HG02852 (cell line): ENCODE results near the gene LRP5.

Experiments used
- ATAC-seq: cut with Tn5 transposase; IDR thresholded peaks from one replicate; pipeline ENCODE4 v1.9.1; 2021; ENCODE audit warnings: mild to moderate bottlenecking, moderate library complexity; ENCODE audit not compliant: unreplicated experiment

The LRP5 gene

DNA sequence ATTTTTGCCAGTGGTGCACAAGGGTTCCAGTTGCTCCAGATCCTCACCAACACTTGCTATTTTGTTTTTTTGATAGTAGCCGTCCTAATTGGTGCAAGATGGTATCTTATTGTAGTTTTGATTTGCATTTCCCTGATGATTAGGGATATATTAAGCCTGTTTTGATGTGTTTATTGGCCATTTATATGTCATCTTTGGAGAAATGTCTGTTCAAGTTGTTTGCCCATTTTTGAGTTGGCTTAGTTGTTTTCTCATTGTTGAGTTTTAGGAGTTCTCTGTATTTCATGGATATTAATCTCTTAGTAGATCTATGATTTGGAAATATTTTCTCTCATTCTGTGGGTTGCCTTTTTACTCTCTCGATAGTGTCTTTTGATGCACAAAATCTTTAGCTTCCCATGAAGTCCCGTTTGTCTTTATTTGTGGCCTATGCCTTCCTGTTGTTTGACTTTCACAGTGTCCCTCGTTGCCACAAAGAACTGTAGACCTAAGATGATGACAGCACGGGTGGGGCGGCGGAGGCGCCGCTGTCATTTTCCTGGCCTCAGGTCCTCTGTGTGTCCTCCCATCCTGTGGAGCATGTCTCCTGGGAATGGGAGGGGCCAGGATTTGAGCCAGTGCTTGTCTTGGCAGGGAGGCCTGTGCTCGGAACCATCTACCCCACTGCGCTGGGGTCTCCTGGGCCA lies 33.5 kb downstream of the LRP5 start:
- no peak for ATAC-seq

DNA sequence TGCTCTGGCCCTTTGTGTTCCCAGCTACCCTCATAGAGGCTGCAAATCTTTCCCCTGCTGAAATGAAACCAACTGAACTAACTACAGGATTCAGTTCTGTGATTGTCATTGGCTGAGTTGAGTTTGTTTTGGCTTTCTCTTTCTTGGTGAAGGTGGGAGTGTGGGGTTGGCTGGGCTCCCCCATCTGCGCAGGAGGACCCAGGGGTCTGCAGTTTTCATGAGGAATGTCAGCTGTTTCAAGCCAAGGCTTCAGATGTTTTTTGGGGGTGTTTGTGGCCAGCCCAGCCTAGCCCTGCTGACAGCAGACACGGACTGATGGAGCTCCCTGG lies 34.0 kb downstream of the LRP5 start:
- no peak for ATAC-seq

DNA sequence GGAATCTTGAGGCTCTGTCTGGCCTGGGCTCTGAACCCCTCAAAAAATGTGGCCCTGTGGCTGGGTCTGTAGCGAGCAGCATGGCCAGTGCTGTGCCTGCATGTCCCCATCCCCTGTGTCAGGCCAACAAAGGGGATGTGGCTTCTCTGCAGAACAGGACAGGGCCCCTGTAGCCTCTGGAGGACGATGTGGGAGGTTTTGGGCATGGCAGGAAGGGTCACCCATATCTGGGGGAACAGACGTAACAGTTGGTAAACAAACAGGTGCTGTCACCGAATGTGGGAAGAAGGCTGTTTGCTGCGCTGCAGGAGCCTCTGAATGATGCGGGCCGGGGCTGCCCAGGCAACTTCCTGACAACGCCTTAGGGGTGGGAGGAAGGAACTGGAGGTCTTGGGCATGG lies 35.0 kb downstream of the LRP5 start:
- no peak for ATAC-seq

DNA sequence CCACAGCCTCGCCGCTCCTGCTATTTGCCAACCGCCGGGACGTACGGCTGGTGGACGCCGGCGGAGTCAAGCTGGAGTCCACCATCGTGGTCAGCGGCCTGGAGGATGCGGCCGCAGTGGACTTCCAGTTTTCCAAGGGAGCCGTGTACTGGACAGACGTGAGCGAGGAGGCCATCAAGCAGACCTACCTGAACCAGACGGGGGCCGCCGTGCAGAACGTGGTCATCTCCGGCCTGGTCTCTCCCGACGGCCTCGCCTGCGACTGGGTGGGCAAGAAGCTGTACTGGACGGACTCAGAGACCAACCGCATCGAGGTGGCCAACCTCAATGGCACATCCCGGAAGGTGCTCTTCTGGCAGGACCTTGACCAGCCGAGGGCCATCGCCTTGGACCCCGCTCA lies 35.5 kb downstream of the LRP5 start:
- ATAC-seq = no peak

DNA sequence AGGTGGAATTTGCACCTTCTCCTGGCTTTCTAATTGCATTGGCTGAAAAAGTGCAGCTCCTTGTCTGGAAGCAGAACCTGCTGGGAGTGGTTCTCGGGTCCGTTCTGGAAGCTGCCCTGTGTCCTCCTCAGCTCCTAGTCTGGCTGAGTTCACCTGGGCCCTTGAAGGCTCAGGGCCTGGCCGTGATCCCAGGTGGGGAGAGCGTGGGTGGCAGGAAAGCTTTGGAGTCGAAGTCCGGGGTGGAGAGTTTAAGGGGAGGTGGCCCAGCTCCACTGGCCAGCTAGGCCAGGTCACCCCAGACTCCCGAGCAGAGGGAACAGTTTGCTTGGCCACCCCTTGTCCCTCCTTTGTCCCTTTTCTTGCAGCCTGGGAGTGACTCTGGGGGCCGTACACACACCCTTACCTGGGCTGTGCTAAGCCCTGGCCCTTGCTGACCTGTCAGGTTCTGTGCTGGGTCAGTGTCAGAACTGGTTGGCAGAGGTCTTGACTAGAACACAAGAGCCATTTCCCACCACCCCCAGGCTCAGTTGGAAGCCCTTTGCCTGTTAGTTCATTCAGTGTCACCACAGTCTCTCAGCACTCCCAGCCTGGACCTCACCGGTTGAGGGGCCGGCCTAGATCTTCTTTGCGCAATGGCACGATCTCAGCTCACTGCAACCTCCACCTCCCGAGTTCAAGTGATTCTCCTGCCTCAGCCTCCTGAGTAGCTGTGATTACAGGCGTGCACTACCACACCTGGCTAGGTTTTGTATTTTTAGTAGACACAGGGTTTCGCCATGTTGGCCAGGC lies 37.3 kb downstream of the LRP5 start:
- no peak for ATAC-seq

DNA sequence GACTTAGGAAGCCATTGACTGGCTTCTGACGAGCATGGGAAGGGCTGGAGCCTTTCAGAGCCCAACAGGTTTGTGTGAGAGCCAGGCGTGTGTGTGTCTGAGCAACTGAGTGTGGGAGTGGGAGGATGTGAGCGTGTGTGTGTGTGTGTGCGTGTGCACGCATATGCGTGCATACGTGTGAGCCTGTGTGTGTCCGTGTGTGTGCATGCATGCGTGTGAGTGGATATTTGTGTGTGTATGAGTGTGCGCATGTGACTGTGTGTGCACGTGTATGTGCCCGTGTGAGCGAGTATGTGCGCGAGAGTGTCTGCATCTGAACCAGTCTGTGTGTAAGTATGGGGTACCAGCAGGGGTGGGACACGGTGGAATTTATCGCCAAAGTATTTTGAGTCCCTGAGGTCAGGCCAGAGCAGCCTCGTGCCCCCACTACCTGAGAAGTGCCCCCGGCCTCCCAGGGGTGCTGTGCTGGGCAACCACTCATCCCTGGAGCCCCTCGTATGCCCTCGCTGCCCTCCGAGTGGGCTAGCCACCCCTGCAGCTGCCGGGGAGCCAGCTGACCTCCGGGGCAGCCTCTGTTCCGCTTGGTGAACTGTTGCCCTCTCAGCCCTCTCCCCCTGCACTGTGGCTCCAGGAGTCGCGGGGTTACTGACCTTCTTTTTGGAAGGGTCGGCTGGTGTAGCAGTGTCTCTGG lies 38.5 kb downstream of the LRP5 start:
- no peak for ATAC-seq

DNA sequence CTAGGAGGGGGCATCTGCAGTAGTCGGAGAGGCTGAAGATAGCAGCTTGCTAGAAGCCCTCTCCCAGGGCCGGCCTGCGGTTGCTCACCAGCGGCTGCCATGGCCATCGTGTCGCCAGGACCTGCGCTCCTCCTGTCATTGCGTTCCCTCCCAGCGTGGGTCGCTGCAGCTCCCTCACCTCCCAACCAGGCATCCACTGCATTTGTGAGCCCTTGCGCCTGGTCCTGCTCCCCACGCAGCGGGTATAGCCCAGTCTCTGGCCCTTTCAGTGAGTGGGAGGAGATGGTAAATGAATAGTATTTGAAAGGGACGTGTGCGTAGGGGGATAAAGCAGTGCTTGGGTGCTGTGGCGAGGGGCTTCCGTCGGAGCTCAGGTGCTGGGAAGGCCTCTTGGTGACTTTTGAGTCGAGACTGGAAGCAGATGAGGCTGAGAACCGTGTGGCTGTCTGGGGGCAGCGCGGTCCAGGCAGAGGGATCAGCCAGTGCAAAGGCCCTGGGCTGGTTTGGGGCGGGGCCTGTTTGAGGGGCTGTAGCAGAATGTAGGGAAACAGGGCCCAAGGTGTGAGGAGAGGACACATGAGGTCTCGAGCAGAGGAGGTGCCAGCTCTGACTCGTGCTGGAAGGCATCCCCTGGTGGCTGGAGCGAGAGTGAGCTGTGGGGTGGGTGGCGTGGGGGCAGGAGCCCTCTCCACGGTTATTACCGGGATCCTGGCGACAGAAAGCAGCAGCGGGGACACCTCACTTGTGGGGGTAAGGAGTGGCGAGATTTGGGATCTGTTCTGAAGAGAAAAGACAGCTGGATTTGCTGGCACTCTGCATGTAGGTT lies 39.3 kb downstream of the LRP5 start:
- no peak for ATAC-seq

DNA sequence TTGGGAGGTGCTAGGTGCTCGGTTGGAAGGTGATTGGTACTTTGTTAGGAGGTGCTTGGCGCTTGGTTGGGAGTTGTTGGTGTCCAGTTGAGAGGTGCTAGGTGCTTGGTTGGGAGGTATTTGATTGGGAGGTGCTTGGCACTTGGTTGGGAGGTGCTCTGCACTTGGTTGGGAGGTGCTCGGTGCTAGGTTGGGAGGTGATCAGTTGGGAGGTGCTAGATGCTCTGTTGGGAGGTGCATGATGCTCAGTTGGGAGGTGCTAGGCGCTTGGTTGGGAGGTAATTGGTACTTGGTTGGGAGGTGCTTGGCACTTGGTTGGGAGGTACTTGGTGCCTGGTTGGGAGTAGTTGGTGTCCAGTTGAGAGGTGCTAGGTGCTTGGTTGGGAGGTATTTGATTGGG lies 40.2 kb downstream of the LRP5 start:
- ATAC-seq = no peak

DNA sequence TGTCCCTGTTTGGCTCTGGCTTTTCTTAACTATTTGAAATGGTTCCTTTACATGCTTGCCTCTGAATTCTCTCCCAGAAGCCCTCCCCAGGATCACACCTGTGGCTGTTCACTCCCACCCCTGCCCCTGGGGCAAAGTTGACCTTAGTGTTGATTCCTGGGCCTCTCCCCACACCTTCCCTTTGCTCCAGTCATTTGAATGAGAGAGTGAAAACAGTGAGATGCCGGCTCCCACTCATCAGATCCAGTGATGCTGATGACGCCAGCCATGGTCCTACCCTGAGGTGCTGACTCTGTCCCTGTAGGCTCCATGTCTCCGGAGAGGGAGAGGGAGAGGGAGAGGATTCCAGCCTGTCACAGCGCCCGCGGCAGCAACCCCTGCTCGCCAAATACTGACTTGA lies 40.7 kb downstream of the LRP5 start:
- no peak for ATAC-seq

DNA sequence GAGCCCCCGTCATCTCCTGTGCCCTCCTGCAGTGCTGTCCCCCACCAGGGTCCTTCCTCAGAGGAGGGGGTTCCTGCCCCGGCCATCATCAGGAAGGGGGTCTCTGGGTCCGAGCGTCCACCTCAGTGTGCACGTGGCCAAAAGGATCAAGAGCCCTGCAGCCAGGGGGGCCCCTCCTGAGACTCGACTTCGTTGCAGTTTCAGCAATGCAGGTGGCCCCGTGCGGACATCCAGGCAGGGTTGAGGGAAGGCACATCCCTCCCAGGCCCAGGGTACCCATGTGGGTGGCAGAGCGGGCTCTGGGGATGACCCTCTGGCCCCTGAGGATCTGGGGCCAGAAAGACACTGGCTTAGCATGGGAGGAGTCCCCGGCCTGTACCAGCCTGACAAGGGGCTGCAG lies 41.3 kb downstream of the LRP5 start:
- no peak for ATAC-seq

DNA sequence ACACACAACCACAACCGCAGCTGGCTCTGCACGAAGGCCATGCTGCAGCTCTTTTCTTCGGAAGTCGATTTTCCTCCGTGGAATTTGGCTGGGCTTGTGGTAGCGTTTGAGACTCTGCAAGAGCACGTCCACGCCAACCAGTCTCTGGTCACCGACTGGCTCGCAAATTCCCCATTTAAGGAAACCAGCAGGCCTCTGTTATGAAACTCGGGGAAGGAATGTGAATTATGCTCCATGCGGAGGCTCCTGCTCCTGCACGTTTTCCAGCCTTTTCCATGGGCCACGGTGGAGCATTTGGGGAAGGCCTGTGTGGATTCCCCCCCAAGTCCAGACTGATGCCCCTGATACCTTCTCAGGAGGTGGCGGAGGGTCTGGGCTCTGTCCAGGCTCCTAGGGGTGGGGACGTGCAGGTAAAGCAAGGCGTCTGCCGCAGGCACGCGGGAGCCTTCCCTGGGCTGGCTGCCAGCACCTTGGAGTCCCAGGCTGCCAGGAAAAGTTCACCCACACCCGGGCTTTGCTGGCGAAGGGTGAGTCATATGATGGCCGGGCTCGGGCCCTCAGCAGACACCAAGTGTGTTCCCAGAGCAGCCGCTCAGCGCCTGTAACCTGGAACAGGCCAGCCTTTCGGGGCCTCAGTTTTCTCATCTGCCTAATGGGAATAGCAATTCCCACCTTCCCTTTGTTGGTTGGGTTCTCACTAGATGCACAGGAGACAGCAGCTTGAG lies 41.9 kb downstream of the LRP5 start:
- no peak for ATAC-seq

DNA sequence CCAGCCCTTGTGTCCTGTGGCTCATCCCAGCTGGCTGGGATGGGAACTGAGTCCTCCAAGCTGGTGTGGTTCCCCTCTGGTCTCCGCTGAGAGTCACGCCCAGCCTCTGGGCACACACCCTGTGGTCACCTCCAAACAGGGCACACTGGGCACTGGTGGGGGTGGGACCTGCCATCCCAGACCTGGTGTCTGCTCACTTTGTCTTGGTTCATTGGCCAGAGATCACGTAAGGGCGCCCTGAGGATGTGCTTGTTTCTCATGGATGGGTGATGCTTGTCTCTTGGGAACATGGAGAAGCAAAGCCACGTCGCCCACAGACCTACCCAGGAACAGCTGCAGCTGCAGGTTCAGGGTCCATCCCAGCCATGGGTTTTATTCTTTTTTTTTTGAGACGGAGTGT lies 43.1 kb downstream of the LRP5 start:
- ATAC-seq = no peak

DNA sequence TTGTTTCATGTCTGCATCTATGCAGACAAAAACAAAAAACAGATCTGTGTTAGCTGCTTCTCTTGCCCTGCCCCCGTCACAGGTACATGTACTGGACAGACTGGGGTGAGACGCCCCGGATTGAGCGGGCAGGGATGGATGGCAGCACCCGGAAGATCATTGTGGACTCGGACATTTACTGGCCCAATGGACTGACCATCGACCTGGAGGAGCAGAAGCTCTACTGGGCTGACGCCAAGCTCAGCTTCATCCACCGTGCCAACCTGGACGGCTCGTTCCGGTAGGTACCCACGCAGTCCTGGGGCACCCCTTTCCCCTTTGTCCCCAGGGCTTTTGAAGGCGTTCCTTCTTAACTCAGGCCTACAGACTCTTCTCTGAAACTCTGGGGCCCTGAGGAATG lies 45.2 kb downstream of the LRP5 start:
- ATAC-seq = no peak

DNA sequence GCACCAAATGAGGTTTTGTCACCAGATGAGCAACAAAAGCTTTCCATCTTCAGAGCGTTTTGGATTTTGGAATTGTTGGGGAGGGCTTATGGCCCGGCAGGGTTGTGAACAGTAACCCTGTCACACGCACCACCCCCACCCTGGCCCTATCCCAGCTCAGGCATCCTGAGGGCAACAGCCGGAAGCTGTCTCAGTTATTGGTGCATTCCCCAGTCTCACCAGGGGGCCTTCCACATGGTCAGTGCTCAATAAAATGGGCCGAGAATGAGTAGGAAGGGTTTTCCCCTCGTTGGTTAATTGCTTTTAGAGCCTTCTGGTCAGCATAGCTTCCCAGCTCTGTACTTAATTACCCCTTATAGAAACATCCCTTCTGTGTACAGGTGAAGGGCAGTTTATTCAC lies 46.0 kb downstream of the LRP5 start:
- ATAC-seq = no peak

DNA sequence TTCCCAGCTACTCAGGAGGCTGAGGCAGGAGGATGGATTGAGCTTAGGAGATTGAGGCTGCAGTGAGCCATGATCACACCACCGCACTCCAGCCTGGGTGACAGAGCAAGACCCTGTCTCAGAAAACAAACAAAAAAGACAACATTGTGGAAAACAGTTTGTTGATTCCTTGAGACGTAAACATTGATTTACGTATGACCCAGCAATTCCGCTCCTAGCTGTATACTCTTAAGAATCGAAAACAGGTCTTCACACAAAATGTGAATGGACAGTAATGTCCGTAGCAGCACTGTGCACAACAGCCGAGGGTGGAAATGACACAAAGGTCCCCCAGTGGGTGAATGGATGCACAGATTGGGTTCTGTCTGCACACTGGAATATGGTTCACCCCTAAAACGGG lies 49.3 kb downstream of the LRP5 start:
- no peak for ATAC-seq

DNA sequence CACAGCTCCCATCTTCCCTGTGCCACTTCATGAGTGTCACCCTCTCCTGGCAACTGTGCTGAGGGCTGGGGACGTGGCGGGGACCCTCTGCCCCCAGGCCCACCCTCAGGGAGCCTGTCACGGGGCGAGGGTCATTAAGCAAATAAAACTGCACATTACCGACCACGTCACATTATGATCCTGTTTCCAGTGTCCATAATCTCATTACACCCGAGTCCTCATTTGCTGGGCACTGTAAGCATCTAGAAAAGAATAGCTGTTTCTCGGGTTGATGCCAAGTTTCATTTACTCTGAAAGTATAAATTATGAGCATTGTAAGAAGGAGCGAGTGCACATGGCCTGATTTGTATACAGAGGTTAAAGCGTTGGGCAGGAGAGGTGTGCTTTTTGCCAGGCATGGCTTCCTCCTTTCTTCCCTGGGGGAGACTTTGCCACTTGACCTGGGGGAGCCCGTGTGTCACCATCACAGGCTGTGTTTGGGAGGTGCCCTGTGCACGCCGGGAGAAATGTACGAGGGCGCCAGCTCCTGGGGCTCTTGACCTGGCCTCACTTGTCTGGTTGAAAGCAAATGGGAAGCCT lies 50.5 kb downstream of the LRP5 start:
- no peak for ATAC-seq

DNA sequence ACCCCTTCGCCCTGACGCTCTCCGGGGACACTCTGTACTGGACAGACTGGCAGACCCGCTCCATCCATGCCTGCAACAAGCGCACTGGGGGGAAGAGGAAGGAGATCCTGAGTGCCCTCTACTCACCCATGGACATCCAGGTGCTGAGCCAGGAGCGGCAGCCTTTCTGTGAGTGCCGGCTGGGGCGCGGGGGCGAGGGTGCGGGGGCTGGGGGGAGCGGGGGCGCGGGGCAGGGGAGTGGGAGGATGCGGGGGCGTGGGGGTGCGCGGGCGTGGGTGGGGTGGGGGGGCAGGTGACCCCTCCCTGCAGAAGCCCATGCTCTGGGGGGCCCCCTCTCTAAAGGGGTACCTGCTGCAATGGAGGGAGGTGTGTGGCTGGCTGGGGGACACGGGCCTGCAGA lies 51.4 kb downstream of the LRP5 start:
- no peak for ATAC-seq

DNA sequence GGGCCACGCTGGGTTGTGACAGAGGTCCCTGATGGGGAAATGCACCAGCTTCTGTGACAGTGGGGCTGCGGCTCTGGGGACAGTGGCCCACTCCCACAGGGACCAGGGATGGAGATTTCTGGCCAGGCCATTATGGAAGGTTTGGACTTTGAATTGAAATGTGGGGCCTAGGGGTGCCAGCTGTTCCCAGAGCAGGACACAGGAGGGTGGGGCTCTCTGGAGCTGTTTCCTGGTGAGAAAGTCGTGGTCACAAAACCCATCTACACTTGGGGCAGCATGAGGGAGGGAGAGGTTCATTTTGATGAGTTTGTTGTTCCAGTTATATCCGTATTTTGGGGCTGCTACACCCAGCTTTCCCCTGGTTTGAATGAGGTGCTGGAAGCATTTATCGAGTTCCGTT lies 52.2 kb downstream of the LRP5 start:
- ATAC-seq = no peak

DNA sequence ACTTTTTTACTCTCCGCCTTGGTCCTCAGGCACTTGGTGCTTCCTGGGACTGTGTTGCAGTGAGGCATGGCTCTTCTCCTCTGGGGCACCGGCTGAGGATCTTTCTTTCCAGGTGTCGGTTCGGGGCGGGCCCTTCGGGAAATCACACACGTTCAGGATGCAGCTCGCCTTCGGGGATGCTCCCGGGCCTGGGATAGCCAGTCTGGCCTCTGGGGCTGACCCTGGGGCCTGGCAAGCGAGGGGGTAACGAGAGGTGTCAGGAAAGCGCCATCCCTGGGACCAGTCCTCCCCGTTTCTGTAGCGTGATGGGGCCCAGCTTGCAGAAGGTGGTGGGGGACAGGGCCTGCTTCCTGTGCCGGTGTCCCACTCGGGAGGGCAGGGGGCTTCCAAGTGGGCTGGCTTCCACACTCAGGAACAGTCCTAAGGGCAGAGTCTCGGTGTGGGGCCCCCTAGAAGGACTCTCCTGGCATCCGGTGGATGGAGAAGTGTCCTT lies 53.6 kb downstream of the LRP5 start:
- no peak for ATAC-seq

DNA sequence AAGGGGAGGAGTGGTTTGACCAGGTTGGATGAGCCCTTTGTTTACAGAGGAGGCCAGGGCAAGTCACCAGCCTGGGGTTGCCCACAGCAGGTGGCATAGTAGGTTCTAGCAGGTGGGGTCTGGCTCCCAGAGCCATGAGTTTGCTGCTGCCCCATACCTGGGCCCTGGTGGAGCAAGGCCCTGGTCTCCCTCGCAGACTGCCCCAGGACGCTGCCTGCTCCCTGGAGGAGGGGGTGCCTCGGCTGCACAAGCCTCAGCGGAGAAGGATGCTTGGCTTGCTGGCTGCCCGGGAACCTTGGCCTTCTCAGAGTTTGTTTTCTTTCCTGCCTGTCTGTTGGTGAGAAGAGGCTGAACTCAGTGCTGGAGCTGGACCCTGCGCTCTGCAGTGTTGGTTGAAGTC lies 54.9 kb downstream of the LRP5 start:
- ATAC-seq = no peak
